GM19238 (cell line): ENCODE measurements around the gene LNX2.

Source experiments
- DNase-seq: peaks from one replicate; pipeline ENCODE4 v3.0.0; 2011; ENCODE audit warnings: low spot score; ENCODE audit not compliant: insufficient read length

Gene LNX2

DNA sequence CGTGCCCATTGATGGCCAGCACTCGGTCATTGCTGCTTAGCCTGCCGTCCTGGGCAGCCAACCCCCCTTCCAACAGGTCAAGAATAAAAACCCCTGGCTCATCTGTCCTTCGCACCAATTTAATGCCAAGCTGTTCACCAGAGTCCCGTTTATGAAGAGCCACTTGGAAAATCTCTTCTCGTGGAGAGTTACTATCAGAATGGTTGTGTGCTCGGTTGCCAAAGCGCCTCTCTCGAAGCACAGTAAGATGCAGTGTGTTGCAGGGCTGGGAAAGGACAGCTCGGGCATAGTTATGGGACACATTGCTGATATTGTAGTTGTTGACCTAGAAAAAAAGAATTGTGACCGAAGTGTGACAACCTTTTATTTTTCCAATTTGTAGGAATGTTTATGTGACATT lies 57.9 kb downstream of the LNX2 start:
- no peak for DNase-seq

DNA sequence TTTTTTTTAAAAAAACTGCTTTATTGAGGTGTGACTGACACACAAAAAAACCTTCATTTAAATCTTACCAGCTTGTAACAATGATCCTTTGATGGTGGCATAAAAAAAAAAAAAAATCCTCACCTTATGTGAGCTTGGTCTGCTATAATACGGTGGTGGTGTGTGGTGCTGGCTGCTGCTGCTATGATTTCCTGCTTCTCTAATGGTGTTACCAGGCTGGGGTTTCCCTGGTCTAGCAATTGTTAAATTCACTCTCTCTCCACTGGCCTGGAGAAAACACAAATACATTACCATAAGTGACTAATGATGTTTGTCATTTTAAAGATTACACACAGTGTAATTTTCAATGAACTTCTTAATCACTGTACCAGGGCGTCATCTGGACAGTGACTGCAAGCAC lies 60.6 kb downstream of the LNX2 start:
- no peak for DNase-seq

DNA sequence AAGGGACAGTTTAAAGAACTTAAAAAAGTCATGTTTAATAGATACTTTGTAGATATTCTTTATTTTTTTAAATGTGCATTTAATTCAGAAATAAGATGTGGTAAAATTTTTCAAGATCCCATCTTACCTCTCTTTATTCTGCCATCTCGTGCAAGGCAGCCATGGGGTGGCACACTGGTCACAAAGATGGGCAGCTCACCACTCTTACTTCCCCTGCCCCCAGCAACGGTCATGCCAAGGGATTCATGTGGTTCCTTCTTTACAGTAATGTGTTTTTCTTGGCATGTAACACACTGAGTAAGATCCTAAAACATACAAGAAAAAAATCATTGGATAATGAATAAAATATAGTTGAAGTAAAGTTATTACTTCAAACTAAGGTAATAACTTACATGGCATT lies 64.2 kb downstream of the LNX2 start:
- DNase-seq: no peak

DNA sequence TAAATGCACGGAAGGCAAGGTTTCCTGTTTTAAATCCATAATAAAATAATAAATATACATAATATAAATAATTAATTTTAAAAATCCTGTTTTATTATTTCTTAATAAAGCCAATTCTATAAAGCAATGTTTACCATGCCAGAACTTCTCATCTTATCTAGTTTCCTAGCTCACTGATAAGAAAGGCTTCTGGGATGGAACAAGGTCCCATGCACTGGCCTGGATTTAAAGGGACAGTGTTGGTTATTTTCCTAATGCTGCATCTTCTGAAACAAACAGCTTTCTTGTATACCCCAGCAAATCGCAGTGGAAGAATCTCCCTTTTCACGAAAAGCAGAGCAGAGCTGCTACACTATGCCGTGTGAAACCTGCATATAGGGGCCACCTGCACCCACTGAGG lies 68.8 kb downstream of the LNX2 start:
- no peak for DNase-seq

DNA sequence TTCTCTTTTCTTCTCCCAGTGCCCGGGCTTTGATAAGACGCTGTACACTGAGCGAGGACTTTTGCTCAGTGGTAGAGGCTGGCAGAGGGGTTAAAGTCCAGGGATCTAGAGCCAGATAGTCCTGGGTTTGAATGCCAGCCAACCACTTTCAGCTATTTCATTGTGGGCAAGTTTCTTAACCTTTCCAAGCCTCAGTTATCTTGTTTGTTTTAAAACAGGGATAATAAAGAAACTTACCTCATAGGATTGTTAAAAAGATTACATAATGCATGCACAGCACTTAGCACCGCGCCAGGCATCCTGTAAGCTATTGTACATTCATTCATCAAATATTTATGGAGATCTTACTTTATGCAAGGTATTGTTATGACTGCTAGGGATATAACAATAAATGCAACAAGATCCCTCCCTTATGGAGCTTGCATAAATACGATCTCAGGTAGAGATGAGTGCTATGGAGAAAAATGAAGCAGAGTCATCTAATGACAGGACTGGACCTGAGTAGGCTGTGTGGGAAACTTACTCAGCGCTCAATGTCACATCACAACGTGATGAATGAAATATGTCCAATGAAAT lies 70.8 kb downstream of the LNX2 start:
- DNase-seq: no peak

DNA sequence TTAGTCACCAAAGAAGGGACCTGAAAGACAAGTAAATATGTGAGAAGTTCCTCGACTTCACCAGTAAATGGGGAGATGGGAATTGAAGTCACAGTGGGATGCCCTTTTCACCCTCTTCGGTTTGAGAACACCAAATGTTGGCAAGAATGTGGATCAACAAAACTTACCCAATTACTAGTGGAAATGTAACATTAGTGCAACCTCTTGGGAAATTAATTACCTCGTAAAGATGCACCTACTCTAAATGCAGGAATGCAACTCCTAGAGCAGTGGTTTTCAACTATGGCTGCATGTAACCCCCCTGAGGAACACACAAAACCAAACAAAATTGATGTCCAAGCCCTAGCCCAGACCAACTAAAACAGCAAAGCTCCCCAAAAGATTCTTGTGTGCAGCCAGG lies 78.1 kb downstream of the LNX2 start:
- no peak for DNase-seq

DNA sequence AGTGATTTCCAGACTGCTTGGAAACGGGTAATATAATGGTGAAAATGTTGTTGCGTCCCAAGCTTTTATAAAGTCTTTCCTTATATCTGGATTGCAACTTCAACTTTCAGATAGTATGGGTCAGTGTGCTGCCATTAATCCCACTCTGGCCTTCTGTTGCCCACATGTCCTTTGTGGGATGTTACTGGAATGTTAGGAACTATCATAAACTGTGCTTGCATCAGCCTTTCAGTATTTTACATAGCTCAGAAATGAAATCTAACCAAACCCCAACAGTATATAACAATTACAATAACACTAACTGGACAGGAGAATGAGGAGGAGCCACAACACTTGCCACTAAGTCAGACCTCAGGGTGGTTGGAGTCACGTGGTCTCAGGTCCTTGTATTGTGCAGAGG lies 78.9 kb downstream of the LNX2 start:
- DNase-seq: no peak

DNA sequence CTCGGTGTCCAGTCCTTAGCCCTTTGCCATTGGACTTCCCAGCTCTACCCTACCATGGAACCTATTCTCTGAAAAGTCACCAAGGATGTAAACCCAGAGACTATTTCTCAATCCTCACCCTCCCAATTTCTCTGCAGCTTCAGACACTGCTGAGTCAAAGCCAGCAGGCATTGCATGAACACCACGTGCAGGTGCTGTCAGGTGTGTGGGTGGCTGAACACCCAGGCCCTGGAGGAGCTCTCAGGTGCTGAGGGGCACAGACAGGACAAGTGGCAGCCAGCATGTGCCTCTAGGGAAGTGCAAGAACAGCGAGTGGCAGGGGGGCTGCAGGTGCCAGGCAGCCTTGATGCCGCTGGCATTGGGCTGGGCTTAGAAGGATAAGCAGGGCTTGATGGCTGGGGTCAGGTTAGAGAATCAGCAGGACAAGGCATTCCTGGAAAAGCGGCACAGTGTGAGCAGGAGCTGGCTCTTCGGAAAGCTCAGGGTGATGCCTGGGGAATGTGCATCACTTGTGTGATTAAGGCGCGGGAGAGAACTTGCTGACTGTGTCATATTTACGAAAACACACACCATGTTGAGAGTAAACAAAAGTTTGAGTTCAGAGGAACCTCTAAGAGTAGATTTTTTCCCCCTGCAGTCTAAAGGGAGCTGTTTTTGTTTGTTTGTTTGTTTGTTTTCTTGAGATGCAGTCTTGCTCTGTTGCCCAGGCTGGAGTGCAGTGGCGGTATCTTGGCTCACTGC lies 83.8 kb downstream of the LNX2 start:
- no peak for DNase-seq

DNA sequence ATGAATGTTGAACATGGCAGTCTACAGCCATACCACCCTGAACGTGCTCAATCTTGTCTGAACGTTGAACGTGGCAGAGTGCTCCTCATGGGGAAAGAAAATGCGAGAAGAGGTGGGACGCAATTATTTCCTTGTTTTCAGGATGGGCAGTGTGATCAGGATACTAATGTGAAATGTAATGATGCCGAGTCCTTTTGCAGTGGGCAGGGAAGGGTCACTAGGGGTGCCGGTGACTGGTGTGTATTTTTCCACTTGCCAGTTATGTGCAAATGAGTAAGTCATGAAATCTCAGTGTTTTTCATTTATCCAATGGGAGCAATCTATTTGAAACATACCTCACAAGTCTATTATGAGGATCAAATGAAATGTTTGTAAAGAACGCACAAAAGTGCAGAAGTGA lies 84.8 kb downstream of the LNX2 start:
- DNase-seq: no peak

DNA sequence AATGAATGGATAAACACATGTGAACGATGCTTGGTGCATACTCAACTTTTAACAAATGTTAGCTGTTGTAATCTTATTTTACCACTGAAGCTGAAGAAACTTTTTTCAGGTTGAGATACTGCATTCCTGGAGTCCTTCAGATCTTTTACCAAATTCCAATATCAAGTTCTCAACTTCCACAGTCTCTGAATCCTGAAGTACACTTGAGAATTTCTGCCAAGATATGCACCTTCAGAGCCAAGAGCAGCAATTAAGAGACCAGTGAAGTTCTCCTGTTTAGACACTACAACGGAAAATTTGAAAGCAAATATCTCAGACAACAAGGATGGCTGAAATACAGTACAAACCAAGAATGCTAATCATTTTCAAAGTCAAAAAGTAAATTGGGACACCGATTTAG lies 85.3 kb downstream of the LNX2 start:
- DNase-seq: no peak

DNA sequence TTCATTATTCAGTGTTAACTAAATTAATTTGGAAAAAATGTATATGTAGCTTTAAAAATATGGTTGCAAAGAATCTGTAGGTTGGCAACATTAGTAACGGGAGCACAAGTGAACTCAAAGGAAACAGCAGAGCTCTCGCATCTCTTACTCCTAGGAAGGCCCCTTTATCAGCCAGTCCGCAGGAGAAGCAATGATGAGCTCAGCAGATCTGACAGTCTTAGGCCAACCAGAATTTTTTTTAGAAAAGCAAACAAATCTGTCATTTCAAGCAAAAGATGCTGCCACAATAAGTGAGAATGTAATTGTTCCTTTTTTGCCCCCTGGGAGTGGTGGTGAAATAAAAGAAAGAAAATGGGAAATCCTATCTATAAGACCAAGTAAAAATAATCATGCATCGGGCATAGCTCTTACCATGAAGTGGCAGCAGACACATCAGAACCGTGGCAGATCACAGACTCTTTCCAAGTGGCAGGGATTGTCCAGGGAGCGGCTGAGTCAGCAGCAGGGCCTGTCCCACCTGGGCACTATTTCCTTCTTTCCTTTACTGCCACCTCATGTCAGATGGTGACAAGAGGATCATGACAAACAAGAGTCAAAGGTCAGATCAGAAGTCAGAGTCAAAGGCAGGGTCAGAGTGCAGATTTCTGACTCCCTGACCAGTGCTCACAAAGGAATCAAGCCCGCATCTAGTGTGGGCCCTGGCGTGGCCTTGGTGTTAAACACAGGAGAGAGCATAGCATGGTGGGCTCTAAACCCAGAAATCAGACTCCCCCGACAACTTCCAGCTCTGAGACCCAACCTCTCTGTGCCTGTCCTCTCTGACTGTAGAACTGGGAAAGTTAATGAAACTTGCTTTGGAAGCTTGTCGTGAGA lies 86.0 kb downstream of the LNX2 start:
- no peak for DNase-seq

DNA sequence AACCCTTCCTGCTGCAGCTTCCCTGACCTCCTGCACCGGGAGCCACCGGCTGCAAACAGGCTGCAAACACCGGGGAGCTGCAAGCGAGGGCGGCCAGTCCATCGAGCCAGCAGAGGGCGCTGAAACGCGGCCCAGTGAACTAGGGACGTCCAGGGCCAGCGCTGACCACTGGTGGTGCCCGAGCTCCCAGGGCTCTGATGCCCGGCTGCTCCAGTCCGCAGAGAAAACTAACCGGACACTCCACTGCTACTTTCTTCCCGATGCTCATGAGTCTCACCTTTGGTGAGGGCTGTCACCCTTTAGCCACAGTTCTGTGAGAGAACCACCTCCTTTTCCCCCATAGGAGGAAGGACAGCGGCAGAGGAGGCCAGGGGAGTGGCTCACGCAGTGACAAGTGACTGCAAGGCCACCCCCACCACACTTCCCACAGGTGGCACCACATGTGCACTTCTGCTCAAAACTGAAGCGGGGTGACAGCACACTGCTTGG lies 87.1 kb downstream of the LNX2 start:
- DNase-seq: peak; percentile 23

DNA sequence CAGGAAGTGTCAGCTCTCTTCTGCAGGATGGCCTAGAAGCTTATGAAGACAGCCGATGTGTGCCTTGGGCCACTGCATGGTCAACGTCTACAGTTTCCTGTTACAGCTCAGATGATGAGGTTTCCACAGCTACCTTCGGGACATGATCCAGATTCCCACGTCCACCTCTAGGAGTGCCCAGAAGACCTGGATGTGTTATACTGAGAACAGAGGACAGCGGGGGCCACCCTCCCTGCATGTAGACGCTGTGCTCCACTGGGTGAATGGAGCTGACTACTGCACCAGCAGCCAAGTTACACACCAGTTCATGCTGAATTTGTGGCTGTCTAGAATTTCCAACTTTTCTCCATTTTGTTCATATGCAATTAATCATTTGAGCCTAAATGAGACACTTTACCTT lies 91.4 kb downstream of the LNX2 start:
- DNase-seq: no peak

DNA sequence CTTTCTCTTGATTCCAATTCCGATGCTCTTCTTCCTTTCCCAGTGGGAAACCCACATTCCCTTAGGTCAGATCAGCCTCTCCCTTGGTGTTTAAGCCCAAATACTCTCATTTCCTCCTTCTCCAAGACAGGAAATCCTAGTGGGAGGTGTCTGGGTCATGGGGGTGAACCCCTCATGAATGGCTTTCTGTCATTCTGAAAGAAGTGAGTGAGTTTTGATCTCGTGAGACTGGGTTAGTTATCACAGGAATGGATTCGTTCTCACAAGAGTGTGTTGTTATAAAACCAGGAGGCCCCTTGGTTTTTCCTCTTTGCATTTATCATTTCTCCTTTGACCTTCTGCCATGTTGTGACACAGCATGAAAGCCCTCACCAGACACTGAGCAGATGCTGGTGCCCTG lies 93.8 kb downstream of the LNX2 start:
- DNase-seq: no peak

DNA sequence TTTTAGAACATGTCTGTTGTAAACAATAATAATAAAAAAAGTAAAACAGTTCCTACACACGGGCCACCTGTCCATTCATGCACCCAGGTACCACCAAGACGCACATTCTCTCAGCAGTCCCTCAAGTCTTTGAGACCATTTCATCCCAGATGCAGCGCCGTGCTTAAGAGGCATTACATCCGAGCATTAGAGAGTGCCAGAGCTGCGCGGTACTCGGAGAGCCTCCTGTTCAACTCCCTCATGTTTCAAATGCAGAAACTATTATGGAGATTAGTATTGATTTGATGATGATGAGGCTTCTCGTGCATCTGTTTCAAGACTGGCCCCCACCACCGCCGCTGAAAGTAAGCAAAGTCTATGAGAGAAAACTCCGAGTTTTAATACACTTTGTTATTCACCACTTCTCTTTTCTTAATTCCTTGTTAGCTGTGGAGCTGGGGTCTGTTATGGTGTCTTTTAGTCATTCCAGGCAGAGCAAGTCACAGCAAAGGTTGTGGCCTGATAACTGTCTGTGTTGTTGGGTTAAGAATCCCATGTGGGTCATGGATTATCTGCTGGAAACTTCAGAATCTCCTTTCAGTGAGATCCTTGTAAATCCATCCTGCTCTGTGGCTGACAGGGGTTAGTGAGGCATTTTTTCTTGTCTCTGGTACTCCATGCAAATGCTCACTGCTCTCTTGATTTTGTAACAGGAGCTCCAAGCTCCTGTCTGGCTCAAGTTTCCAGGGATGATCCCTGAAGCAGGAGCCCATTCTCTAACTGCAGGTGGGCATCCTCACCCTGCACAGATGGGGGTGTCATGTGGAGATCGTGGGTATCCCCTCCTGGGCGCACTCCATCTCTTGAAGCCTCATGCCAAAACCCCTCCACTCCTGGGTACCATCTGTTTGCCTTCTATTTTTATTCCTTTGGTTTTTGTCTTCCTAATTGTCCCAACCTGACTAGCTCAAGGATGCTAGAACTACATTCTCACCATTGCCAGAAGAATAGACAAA lies 95.1 kb downstream of the LNX2 start:
- DNase-seq: no peak

DNA sequence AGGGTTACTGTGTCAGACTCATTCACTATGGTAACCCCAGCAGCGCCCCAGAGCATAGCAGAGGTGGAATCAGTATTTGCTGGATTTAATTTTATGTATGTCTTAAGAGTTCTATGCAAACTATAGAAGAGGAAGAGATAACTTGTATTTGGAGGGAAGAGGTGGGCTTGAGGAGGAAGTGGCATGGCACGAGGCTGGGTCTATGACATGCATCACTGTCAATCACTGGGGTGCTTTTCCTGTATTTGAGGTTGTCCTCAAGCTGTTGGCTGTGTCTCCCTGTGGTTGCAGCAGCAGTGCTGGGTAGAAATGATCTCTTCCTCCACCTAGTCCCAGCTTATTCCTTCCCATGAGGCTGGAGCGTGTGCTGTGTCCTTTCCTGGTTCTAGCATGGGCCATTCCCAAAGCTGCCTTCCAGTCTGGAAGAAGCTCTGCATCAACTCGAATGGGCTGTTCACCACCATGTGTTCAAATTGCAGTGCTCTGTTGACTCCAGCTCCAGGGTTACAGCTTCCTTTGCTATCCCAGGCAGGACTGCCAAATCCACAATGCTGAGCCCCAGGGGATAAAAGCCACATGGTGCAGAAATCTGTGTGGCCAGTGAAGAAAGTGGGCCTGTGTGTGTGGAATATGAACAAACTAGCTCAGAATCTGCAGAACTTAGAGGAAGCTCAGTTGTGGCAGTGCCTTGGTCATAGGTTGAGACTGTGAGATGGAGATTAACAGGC lies 96.8 kb downstream of the LNX2 start:
- no peak for DNase-seq

DNA sequence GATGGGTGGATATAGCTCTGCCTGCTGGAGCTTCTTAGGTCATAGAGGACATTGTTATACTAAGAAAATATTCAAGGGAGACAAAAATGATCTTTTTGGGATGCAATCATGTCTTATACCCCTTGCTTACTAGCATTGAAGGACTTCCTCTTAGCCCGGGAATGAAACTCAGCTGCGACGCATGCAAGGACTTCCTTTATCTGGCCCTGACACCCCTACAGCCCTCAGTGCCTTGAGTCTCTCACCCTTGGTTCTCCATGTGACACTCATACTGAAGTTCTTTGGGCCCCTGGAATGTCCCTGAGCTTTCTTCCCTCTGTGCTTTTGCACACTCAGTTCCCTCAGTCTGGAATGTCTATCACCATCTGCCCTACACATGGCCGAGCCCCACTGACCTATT lies 97.5 kb downstream of the LNX2 start:
- DNase-seq: no peak

DNA sequence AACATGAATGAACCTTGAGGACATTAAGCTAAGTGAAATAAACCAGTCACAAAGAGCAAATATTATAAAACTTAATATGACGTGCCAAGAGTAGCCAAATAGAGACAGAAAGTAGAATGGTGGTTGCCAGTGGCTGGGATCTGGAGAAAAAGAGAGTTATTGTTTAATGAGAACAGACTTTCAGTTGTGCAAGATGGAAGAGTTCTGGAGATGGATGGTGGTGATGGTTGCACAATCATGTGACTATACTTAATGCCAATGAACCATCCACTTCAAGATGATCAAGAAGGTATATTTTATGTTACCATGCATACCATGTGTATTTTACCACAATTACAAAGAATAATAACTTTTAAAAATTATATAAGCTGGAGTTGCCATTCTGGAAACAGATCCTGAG lies 104.2 kb downstream of the LNX2 start:
- DNase-seq: no peak

DNA sequence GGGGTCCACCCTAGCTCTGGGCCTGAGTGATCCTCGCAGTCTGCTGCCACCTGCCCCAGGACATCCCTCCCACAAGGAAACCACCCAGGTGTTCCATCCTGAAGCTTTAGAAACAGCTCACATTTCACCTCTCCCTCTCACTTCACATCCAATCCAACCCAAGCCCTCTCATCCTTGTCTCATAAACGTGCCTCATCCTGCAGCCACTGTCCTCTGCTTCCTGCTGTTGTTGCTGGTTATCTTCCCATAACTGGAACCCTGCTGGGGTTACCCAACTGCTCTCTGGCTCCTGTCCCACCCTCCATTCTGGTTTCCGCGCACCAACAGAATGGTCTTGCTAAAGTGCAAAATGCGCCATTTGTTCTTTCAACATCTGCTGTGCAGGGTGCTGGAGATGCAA lies 110.2 kb downstream of the LNX2 start:
- no peak for DNase-seq

DNA sequence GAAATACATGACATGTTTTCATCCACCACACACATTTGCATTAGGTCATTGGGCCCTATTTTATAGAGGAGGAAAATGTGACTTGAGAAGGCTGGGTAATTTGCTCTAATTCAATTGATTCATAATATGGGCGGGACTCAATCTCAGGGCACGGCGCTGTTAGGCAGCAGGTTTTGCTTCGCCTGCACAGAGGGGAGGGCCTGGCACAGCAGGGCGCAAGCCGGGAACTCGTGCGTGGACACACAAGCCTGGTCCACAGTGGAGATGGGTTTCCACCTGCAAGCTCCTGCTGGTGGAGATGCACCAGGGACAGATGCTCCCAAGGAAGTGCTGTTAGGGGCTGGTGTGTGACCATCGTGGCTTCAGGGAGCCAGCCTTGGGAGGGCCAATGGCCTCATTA lies 111.5 kb downstream of the LNX2 start:
- DNase-seq: no peak

DNA sequence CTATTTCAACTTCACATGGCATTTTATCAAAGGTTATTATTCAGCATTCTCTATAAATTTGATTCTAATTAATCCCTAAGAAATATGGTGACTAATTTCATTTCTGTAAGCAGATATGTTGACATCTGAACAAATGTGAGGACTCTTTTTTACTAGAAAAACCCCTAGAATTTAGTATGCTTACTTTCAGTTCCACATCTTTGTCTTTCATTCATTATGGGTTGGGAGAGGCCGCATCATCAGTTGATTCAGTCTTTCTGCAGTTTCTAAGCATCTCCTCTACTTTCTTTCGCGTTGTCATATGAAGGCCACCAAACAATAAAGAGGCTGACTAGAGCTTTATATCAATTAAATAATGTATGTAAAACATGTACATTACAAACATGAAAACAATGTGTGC lies 114.5 kb downstream of the LNX2 start:
- no peak for DNase-seq
